IMR-90 (cell line): ENCODE data around the gene NPHP4. TPM values are rescaled to one million over a fixed set of nuclear protein-coding genes. Genes with fewer than 3 reads are reported as not detected.

ENCODE experiments used
- ATAC-seq: fragments of 200-7000 bp; cut with Tn5 transposase; 2 replicates; pipeline ENCODE4 v1.9.1; 2020; ENCODE audit warnings: low read depth, mild to moderate bottlenecking, moderate library complexity
- BruUV-seq: library from RNA; stranded (reverse); fragments of 400-500 nt; replicated peaks from 2 replicates; lab custom pipeline; 2021; lab: Mats Ljungman, UMichigan
- CTCF ChIA-PET: fragments of 300-600 bp; formaldehyde crosslinking; extraction: SDS; loops from one replicate; lab custom pipeline; 2021; ENCODE audit warnings: antibody characterized with exemption; lab: Yijun Ruan, JAX
- POLR2A ChIA-PET: fragments of 300-600 bp; sonication (Branson Sonifier 250); formaldehyde crosslinking; loops from one replicate; lab custom pipeline; 2022; ENCODE audit warnings: antibody characterized with exemption; ENCODE audit not compliant: unreplicated experiment; lab: Charles Lee
- DNase-seq: peaks from one replicate; pipeline ENCODE4 v3.0.0; 2013
- H2AFZ ChIP-seq: replicated peaks from 2 replicates; pipeline ENCODE3; 2013; ENCODE audit warnings: low read length, mild to moderate bottlenecking; ENCODE audit not compliant: poor library complexity
- H2AK5ac ChIP-seq: 2 replicates; pipeline ENCODE4 v1.6.1; 2013; ENCODE audit warnings: low read depth, low read length, inconsistent platforms
- H2AK9ac ChIP-seq: replicated peaks from 2 replicates; pipeline ENCODE3; 2013; ENCODE audit warnings: mild to moderate bottlenecking, low read depth, low read length, moderate library complexity; ENCODE audit not compliant: poor library complexity
- H2BK120ac ChIP-seq: 2 replicates; pipeline ENCODE4 v1.6.1; 2013; ENCODE audit warnings: low read depth, low read length, inconsistent platforms
- H2BK15ac ChIP-seq: 3 replicates; pipeline ENCODE4 v1.6.1; 2013; ENCODE audit warnings: low read depth, low read length, inconsistent platforms
- H2BK20ac ChIP-seq: 2 replicates; pipeline ENCODE4 v1.6.1; 2013; ENCODE audit warnings: low read depth, mild to moderate bottlenecking, inconsistent platforms, low read length, moderate library complexity
- H2BK5ac ChIP-seq: 2 replicates; pipeline ENCODE4 v1.6.1; 2013; ENCODE audit warnings: mild to moderate bottlenecking, low read depth, low read length, inconsistent platforms; ENCODE audit not compliant: poor library complexity, severe bottlenecking
- H3K14ac ChIP-seq: replicated peaks from 2 replicates; pipeline ENCODE4 v1.6.1; 2013; ENCODE audit warnings: low read depth, low read length, inconsistent platforms
- H3K18ac ChIP-seq: 2 replicates; pipeline ENCODE4 v1.6.1; 2013; ENCODE audit warnings: low read depth, low read length, control low read depth
- H3K23ac ChIP-seq: 2 replicates; pipeline ENCODE4 v1.6.1; 2013; ENCODE audit warnings: low read depth, low read length, inconsistent platforms
- H3K27ac ChIP-seq: 2 replicates; pipeline ENCODE4 v1.5.1; 2013; ENCODE audit warnings: mild to moderate bottlenecking, control low read depth, low read length; ENCODE audit not compliant: insufficient read depth
- H3K27me3 ChIP-seq: 2 replicates; pipeline ENCODE4 v1.6.1; 2013; ENCODE audit warnings: low read length; ENCODE audit not compliant: control insufficient read depth, insufficient read depth
- H3K36me3 ChIP-seq: 2 replicates; pipeline ENCODE4 v1.6.1; 2013; ENCODE audit warnings: low read length, mixed read lengths; ENCODE audit not compliant: control insufficient read depth, insufficient read depth
- H3K4ac ChIP-seq: 2 replicates; pipeline ENCODE4 v1.6.1; 2013; ENCODE audit warnings: low read depth, low read length, inconsistent platforms
- H3K4me1 ChIP-seq: 2 replicates; pipeline ENCODE4 v1.6.1; 2013; ENCODE audit warnings: low read length, mixed read lengths; ENCODE audit not compliant: control insufficient read depth, insufficient read depth
- H3K4me2 ChIP-seq: 2 replicates; pipeline ENCODE4 v1.6.1; 2013; ENCODE audit warnings: low read depth, mild to moderate bottlenecking, control low read depth, low read length, moderate library complexity
- H3K4me3 ChIP-seq: 2 replicates; pipeline ENCODE4 v1.5.1; 2013; ENCODE audit warnings: low read depth, mild to moderate bottlenecking, control low read depth, low read length, moderate library complexity; ENCODE audit not compliant: insufficient read depth
- H3K56ac ChIP-seq: 2 replicates; pipeline ENCODE4 v1.6.1; 2013; ENCODE audit warnings: low read length, inconsistent platforms; ENCODE audit not compliant: insufficient read depth; ENCODE audit errors: extremely low read depth
- H3K79me1 ChIP-seq, 2 experiments: 2 replicates each; pipeline ENCODE4 v1.6.1; 2013; ENCODE audit warnings: low read length in 2 of 2, inconsistent platforms in 1 of 2, low read depth in 1 of 2
- H3K9ac ChIP-seq: 2 replicates; pipeline ENCODE4 v1.6.1; 2013; ENCODE audit warnings: low read depth, low read length, control low read depth
- H3K9me1 ChIP-seq: 2 replicates; pipeline ENCODE4 v1.6.1; 2013; ENCODE audit warnings: low read length, inconsistent platforms; ENCODE audit not compliant: insufficient read depth
- H3K9me3 ChIP-seq: 2 replicates; pipeline ENCODE4 v1.6.1; 2013; ENCODE audit warnings: low read length; ENCODE audit not compliant: control insufficient read depth, insufficient read depth
- H4K20me1 ChIP-seq: 2 replicates; pipeline ENCODE4 v1.6.1; 2013; ENCODE audit warnings: low read length, inconsistent platforms; ENCODE audit not compliant: insufficient read depth
- H4K5ac ChIP-seq: 2 replicates; pipeline ENCODE4 v1.6.1; 2013; ENCODE audit warnings: mild to moderate bottlenecking, low read depth, low read length, control low read depth
- H4K8ac ChIP-seq, 2 experiments: 2 replicates each; pipeline ENCODE4 v1.6.1; 2013; ENCODE audit warnings: low read depth in 2 of 2, low read length in 2 of 2, control low read depth in 1 of 2, inconsistent platforms in 1 of 2
- H4K91ac ChIP-seq: 2 replicates; pipeline ENCODE4 v1.6.1; 2013; ENCODE audit warnings: low read depth, low read length, inconsistent platforms; ENCODE audit not compliant: insufficient read depth
- BHLHE40 ChIP-seq: fragments of 150-350 bp; IDR thresholded peaks from 2 replicates; pipeline ENCODE4 v1.6.1; 2016; ENCODE audit warnings: mild to moderate bottlenecking, low read depth, low read length
- CEBPB ChIP-seq: IDR thresholded peaks from 2 replicates; pipeline ENCODE4 v1.6.1; 2012; ENCODE audit warnings: low read depth, low read length, improper control_type of control experiment
- CHD1 ChIP-seq: IDR thresholded peaks from 2 replicates; pipeline ENCODE4 v1.6.1; 2012; ENCODE audit warnings: low read depth, low read length, improper control_type of control experiment
- FOS ChIP-seq: fragments of 150-350 bp; IDR thresholded peaks from 2 replicates; pipeline ENCODE4 v1.6.1; 2016; ENCODE audit warnings: low read depth, low read length
- MAFK ChIP-seq: IDR thresholded peaks from 2 replicates; pipeline ENCODE4 v1.6.1; 2012; ENCODE audit warnings: low read depth, low read length, improper control_type of control experiment
- MAZ ChIP-seq: IDR thresholded peaks from 2 replicates; pipeline ENCODE4 v1.6.1; 2012; ENCODE audit warnings: low read depth, mild to moderate bottlenecking, low read length, improper control_type of control experiment, moderate library complexity, borderline replicate concordance
- NFE2L2 ChIP-seq: fragments of 150-350 bp; IDR thresholded peaks from 2 replicates; pipeline ENCODE4 v1.6.1; 2016; ENCODE audit warnings: low read depth, mild to moderate bottlenecking, low read length
- RAD21 ChIP-seq: IDR thresholded peaks from 2 replicates; pipeline ENCODE4 v1.6.1; 2012; ENCODE audit warnings: low read length, improper control_type of control experiment
- SMC3 ChIP-seq: fragments of 150-350 bp; IDR thresholded peaks from 2 replicates; pipeline ENCODE4 v1.6.1; 2016; ENCODE audit warnings: low read depth, mild to moderate bottlenecking, antibody characterized with exemption, low read length, moderate library complexity
- WGBS, 2 experiments: methylation state at CpG; one replicate each; pipeline versions ENCODE4 v1.1.5 to v1.1.7; 2013; ENCODE audit warnings: missing lambda C conversion rate in 2 of 2; ENCODE audit not compliant: insufficient read length in 1 of 2; ENCODE audit errors: extremely low coverage in 2 of 2; 5-methylcytosine and 5-hydroxymethylcytosine counted together
- dilution Hi-C: fragments of 300-500 bp; cut with HindIII; formaldehyde crosslinking; loops from one replicate; pipeline ENCODE4 v1.14.3; 2018; ENCODE audit warnings: low sequenced_read_pairs; ENCODE audit not compliant: unreplicated experiment
- in situ Hi-C: fragments of 300-500 bp; cut with MboI; formaldehyde crosslinking; loops from 3 replicates; pipeline ENCODE4 v1.14.3; 2019; ENCODE audit warnings: low sequenced_read_pairs, inconsistent platforms, mixed read lengths
- intact Hi-C: fragments of 100-400 bp; cut with micrococcal nuclease; formaldehyde crosslinking; loops from 2 replicates; pipeline ENCODE4 v1.10.0; 2022
- polyA plus RNA-seq, 3 experiments: library from polyadenylated mRNA; depleted of rRNA; stranded (reverse); fragments of >200 nt; gene quantifications; 2 replicates each; pipeline ENCODE4 v1.2.3, GENCODE V29; 2012; ENCODE audit warnings: low replicate concordance in 1 of 3
- total RNA-seq: library from RNA; depleted of rRNA; stranded (reverse); fragments of >200 nt; gene quantifications from 2 replicates; pipeline ENCODE4 v1.2.3, GENCODE V29; 2012
- TF ChIP-seq, protein P1 (sequence below): fragments of 150-350 bp; IDR thresholded peaks from 2 replicates; pipeline ENCODE4 v1.6.1; 2016; ENCODE audit warnings: low read depth, mild to moderate bottlenecking, low read length, moderate library complexity, borderline replicate concordance

The NPHP4 gene
- total and polyA plus RNA-seq, 2 of the 4 experiments (the other 2 are of a cell fraction): 2.0 to 5.5 TPM

GRCh38 chr1:5962265-5963105 lies 29.7 kb downstream of the NPHP4 start:
- Histone ChIP-seq H3K27ac (no peak overlapping the region), H3K18ac (no peak overlapping the region), H2AFZ (no peak overlapping the region), H3K4me1 (no peaks in the 10 kb centered on the region), H3K4ac (no peak overlapping the region), H4K8ac (no peak overlapping the region), H3K9ac (no peak overlapping the region), H2BK120ac (no peak overlapping the region), H4K20me1 (no peaks in the 10 kb centered on the region), H3K9me3 (no peaks in the 10 kb centered on the region), H3K56ac (no peak overlapping the region), H2AK5ac (no peak overlapping the region), H3K4me3 (no peak overlapping the region), H3K23ac (no peak overlapping the region), H2BK15ac (no peak overlapping the region), H3K27me3 (no peaks in the 10 kb centered on the region), H4K5ac (no peak overlapping the region), H2BK5ac (no peak overlapping the region), H3K4me2 (no peak overlapping the region), H4K91ac (no peak overlapping the region), H3K9me1 (no peaks in the 10 kb centered on the region), H3K79me1 (no peaks in the 10 kb centered on the region), H3K14ac (no peak overlapping the region), H2BK20ac (no peak overlapping the region), H3K36me3 (peaks cover 10% of the 10 kb centered on the region), H2AK9ac (no peak overlapping the region)
- in situ Hi-C loops (loop anchor here (25.0 kb wide), 1 partner anchor 1300 kb away; the partner anchor contains the start of gene AJAP1), dilution Hi-C loops (no loop called here), intact Hi-C loops (no loop called here)
- ChIA-PET POLR2A (no interaction called here), CTCF (interaction anchor here (0.8 kb wide), 1 partner anchor 21 kb away, joined by 3 read pairs; no protein-coding TSS in a partner anchor)
- WGBS, 2 experiments: 100% methylated on average over 2 of the region's 24 CpGs; no CpG with 5 or more reads in 1 of the 2 experiments
- ATAC-seq: no peak
- no TSS peak for BruUV-seq
- no peak for DNase-seq
- TF ChIP-seq CEBPB: no peak
- TF ChIP-seq MAZ: no peak
- no peak for TF ChIP-seq MAFK
- no peak for TF ChIP-seq FOS
- TF ChIP-seq, protein P1, sequence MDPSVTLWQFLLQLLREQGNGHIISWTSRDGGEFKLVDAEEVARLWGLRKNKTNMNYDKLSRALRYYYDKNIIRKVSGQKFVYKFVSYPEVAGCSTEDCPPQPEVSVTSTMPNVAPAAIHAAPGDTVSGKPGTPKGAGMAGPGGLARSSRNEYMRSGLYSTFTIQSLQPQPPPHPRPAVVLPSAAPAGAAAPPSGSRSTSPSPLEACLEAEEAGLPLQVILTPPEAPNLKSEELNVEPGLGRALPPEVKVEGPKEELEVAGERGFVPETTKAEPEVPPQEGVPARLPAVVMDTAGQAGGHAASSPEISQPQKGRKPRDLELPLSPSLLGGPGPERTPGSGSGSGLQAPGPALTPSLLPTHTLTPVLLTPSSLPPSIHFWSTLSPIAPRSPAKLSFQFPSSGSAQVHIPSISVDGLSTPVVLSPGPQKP: no peak
- no peak for TF ChIP-seq NFE2L2
- no peak for TF ChIP-seq BHLHE40
- no peak for TF ChIP-seq CHD1
- TF ChIP-seq SMC3: no peak
- no peak for TF ChIP-seq RAD21
